Stimulated activated CD8-positive, alpha-beta memory T cell treated with anti-CD3 and anti-CD28 coated beads, Interleukin-7, amount 100 ng/mL, for 48 hours (primary cell): ENCODE measurements around the gene FBXO40.
"Not testable (repeated sequence)": the region's sequence is repeated elsewhere in the genome, so short reads cannot be mapped to it uniquely, and the experiment has no call there.

Experiments
- DNase-seq, 2 donors: peaks; one replicate each; pipeline ENCODE4 v3.0.0-alpha.2; 2020; ENCODE audit warnings: low read depth in 1 of 2; ENCODE audit errors: extremely low read depth in 1 of 2

The FBXO40 gene, protein sequence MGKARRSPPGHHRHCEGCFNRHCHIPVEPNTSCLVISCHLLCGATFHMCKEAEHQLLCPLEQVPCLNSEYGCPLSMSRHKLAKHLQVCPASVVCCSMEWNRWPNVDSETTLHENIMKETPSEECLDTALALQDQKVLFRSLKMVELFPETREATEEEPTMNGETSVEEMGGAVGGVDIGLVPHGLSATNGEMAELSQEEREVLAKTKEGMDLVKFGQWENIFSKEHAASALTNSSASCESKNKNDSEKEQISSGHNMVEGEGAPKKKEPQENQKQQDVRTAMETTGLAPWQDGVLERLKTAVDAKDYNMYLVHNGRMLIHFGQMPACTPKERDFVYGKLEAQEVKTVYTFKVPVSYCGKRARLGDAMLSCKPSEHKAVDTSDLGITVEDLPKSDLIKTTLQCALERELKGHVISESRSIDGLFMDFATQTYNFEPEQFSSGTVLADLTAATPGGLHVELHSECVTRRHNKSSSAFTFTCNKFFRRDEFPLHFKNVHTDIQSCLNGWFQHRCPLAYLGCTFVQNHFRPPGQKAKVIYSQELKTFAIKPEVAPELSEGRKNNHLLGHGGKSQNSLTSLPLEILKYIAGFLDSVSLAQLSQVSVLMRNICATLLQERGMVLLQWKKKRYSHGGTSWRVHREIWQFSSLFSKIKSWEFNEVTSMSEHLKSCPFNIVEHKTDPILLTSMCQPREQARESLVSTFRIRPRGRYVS

DNA sequence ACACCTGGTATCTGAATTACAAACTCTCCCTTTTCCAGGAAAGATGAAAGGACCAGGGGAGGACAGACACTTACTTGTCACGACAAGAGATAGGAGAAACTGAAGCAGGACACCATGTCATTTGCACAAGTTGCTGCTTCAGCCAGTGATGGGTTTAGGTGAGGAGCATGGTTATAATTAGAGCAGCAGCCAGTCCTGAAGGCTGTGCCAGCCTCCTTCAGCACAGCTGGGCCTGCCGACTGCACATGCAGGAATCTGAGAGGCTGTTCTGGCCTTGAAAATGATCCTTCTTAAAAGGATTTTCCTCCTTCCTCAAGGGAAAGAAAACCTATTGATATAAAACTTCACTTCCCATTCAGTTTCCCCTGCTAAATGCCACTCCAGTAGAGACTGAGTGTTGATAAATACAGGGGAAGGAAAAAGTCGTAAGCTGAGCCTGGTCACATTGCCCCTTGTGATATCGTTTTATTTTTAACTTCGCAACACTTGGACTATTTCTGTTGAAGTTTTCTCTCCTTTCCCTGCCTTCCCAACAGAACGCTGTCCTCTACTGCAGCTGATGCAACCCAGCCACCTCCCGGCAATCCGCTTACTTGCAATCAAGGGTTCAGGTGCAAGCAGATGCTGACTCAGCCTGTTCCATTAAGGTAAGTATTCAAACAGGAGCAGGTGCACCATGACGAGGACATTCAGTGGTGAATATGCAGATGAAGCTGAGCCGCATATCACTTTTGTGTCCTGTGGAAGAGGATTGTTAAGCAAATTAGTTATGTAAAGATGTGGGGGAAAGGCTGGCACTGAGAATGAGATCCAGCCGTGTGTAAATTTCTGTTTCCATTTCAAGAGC lies at the start of gene FBXO40:
FBXO40 (plus strand) TSS at position 524 of the 847 bp plus-strand sequence. CDS start 27,197 bp downstream, outside the sequence.
- DNase-seq: no peak

DNA sequence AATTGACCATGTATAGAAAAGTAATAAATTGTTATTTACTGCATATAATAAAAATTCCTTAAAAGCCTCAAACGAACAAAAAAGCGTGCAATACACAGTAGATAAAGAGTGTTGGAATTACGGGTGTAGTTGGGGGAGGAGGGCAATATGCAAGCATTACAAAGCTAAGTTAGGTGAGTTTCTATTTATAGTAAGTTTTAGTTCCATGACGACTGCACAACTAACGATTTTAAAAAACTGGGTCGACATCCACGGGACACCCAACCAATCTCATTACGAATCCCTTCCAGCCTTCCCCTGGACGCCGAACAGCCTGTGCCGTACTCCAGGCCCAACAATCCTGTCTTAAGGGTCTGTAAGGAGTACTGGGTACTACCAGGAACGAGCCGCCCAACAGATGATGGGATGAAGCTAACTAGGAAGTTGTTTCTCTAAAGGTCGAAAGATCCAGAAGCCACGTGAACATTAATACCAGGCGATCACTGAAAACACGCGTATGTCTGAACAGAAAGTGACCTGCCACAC lies 48.1 kb upstream of the FBXO40 start:
- no peak for DNase-seq

DNA sequence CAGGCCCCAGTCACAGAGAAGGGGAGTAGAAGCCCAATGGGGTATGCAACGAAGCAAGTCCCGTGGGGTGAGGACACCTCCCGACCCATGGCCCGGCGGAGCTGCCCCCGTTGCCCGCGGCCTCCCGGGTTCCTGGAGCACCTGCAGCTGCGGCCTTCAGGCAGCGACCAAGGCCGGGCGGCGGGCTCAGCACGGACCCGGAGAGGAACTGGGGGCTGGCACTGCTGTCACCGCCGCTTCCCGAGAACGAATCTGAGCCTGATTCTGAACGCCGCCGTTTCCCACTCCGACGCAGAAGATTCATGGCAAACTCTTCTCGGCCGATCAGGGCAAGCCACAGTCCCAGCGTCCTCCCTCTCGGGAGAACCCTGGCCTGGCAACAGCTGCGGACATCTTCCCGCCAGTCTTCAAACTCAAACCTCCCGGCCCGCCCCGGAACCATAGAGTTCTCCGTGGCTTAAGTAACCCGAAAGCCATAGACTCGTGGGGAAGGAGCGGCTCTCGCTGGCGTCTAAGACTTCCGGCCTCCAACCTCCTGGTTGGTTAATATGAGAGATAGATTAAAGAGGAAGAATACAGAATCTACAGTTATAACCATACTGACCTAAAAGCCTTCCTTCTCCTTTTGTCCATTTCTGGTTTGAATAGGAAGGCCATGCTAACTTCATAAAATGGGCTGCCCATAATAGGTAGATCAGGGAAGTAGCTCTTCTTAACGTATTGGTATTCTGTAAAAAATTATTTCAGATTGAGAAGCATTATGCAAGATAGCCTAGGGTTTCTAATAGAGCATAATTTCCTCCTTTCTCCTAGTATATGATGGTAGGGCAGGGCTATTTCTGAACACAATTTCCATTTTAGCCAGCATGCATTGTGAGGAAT lies 47.4 kb upstream of the FBXO40 start, which contains the start of gene POLQ:
POLQ (minus strand) TSS at position 415 of the 882 bp plus-strand sequence; CDS start at position 304, 111 bp downstream.
- peak; percentile 70 to 86 for DNase-seq

DNA sequence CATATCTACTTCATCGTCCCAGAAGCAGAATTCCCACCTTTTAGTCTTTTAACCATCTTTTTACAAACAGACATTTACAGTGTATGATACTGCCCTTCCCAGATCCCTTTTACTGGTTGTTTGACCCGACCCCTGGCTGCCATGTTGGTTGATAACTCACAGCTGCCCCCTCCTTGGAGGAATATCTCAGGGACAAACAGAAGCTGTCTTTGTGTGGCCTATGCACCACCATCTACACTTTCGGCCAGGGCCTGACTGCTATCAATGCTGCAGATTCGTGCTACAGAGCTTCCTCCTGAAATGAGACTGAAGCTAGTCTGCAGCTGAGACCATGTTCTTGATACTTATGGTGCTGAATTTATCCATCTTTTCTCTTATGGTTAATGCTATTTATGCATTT lies 40.8 kb upstream of the FBXO40 start:
- DNase-seq: no peak

DNA sequence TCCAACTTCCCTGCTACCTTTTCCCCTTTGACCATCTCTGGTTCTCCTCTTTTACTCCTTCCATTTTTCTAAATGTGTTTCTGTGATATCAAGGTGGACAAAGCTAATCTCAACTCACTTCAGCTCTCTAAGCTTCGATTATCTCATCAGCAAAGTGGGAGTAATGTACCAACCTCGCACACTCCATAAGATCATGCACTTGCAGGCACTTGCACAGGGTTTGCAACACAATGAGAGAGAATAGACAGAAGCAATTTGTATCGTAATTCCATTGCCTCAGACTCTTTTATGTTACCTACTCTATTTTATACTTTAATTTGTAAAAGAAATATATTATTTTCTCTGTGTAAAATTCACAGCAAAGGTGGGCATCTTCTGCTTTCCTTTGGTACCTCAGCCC lies 40.4 kb upstream of the FBXO40 start:
- no peak for DNase-seq

DNA sequence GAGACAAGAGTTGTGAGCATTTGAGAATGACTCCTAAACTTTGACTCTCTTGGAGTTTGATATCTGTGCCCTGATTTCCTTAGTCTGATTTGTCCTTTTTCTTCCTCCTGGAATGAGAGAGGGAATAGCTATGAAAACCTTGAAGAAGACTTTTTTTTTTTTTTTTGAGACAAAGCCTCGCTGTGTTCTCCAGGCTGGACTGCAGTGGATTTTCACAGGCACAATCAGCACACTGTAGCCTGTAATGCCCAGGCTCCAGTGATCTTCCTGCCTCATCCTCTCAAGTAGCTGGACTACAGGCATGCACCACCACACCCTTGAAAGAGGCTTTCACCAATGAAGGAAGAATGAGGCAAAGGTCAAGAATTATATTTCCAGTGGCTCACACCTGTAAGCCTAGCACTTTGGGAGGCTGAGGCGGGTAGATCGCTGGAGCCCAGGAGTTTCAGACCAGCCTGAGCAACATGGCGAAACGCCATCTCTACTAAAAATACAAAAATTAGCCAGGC lies 35.7 kb upstream of the FBXO40 start:
- no peak for DNase-seq

DNA sequence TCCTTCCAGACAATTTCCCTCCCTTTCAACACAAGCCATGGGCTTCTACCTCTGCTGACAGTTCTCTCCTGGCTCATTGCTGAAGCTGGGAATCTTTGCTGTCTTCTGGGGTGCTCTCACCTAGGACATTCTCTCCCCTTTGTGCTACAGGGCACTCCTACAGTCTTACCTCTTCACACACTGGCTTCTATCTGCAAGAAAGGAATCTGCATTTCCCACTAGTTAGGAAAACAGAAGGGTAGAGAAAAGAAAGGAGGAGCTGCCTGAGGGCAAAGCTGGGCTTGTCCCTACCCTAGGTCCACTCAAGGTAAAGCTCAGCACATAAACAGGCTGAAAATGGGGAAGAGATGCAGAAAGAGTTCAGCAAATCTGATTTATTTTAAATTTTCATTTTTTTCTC lies 31.0 kb upstream of the FBXO40 start:
- no peak for DNase-seq

DNA sequence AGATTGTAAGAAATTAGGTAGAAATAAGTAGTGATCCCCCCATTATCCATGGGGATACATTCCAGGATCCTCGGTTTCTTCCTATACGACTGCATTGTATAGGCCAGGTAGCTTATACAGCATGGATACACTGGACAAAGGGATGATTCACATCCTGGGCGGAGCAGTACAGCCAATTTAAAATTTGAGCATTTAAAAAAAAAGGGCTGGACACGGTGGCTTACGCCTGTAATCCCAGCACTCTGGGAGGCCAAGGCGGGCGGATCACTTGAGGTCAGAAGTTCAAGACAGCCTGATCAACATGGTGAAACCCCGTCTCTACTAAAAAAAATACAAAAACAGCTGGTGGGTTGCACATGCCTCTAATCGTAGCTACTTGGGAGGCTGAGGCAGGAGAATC lies 26.4 kb upstream of the FBXO40 start:
- DNase-seq: no peak

DNA sequence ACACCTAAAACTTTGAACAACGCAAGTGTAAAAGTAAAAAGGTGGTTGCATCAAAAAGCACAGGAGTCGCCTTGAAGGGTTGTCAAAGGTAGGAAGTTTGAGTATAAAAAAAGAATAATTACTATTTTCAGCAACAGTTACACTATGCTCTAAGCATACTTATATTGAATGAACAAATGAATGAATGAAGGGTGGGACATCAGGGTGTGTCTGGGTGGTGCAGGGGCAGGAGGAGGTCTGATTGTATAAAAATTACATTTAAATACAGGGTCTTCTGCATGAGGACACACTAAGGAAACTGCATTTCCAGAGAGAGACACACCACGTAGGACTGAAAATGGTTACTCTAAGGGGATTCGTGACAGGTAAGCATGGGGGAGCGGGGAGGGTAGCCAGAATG lies 25.5 kb upstream of the FBXO40 start, which contains the start of gene ARGFX:
ARGFX (plus strand) TSS at position 301 of the 400 bp plus-strand sequence. CDS start 2,765 bp downstream, outside the sequence.
- DNase-seq: no peak

DNA sequence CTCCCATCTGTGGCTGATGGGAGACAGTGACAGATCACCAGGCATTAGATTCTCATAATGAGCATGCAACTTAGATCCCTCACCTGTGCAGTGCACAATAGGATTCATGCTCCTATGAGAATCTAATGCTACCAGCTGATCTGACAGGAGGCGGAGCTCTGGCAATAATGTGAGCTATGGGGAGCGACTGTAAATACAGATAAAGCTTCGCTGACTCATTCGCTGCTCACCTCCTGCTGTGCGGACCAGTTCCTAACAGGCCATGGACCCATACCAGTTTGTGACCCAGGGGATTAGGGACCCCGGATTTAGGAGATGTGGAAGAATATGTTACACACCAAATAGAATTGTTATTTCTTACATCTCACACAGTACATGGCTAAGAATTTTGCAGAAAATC lies 18.7 kb upstream of the FBXO40 start:
- DNase-seq: no peak

DNA sequence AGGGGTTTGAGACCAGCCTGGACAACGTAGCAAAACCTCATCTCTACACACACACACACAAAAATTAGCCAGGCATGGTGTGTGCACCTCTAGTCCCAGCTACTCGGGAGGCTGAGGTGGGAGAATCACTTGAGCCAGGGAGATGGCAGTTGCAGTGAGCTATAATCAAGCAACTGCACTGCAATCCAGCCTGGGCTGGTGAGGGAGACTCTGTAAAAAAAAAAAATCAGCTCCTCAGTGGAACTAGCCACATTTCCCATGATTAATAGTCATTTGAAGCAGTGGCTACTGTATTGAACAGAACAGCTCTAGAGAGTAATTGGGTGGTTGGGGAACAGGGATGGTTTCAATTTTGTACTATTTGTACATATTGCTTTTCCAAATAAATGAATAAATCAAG lies 11.5 kb upstream of the FBXO40 start:
- no peak for DNase-seq

DNA sequence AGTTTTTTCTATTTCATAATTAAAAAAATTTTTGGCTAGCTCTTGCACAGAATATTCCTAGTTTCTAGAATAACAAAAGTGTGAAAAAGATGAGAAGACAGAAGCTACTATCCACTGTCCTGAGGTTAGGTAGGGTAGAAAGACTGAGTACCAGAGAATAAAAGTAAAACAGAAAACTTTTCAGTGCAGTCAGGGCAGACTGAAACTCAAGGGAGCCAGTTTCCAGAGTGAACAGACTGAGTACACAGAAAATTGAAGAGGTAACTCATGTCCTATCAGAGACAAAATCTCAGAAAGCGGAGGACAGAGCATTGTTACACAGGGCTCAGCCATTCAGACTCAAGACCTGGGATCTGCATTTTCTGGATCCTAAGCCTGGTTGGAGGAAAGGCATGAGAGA lies 8.8 kb upstream of the FBXO40 start:
- DNase-seq: no peak

DNA sequence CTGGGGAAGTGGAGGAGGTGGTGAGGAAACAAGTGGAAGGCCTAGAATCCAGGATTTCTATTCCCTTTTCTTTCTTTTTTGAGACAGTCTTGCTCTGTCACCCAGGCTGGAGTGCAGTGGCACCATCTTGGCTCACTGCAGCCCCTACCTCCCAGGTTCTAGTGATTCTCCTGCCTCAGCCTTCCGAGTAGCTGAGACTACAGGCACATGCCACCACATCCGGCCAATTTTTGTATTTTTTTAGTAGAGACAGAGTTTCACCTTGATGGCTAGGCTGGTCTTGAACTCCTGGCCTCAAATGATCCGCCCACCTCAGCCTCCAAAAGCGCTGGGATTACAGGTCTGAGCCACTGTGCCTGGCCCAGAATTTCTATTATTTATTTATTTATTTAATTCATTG lies 627 bp downstream of the FBXO40 start:
- not testable (repeated sequence) for DNase-seq

DNA sequence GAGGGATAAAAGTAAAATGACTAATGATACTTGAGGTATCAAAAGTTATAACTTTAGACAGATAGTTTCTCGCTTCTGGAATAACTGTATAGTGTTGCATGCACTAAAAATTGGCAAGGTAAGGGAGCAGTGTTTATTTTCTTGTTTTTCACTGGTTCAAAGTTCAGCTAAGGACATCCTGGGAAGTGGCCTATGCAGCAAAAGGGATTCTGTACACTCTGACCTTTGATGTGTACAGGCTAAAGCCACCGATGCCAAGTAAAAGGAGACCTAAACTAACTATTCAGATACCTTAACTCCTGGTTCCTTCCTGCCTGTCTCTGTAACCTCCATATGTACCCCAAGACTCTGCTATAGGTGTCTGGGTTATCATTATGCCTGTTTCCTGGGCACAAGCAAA lies 1.7 kb downstream of the FBXO40 start:
- no peak for DNase-seq

DNA sequence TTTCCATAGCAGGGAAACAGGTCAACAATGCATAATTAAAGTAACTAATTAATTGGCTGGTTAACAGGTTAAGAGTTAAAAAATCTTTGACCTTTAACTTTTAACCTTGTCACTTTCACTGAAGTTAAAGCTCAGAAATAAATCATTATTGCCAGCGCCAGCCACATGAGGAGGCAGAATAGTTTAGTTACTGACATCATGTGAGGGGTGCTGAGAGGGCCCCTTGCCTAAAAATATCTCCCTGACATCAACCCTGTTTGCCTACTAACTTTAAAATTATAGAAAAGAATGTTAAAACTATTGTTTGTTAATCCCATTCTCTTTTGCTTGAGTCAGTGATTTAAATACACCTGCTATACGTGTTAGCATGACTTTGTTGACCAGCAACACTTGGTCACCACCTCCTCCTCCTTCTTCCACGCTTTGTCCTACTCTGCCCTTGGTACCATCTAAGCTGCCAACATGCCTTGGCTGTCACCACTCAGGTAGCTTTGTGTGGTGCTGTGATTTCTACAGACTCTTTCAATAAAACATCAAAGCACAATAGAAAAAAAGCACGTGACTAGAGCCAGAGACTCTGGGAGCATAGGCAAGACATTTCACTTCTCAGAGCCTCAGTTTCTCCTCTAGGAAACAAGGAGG lies 2.7 kb downstream of the FBXO40 start:
- DNase-seq: no peak

DNA sequence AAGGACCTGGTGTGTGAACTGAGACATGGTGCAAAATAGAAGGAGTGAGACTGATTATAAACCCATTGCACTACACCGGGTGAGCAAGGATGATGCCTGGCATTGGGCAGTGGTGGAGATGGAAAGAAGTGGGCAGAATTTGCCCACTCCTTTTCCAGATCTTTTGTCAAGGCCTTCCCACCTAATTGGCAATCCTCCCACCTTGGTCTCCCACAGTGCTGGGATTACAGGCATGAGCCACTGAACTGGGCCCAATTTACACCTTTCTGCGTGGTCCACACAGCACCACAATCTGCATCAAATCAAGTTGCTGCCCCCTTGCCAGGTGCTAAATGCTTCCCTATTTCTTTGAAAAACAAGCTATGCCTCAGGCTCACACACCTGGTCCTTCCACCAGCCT lies 5.4 kb downstream of the FBXO40 start:
- DNase-seq: no peak

DNA sequence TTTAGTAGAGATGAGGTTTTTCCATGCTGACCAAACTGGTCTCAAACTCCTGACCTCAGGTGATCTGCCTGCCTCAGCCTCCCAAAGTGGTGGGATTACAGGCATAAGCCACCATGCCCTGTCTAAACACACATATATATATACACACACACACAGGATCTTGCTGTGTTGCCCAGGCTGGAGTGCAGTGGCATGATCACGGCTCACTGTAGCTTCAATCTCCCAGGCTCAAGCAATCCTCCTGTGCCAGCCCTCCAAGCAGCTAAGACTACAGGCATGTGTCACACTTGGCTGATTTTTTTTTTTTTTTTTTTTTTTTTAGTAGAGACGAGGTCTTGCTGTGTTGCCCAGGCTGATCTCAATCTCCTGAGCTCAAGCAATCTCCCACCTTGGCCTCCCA lies 6.7 kb downstream of the FBXO40 start:
- DNase-seq: not testable (repeated sequence)

DNA sequence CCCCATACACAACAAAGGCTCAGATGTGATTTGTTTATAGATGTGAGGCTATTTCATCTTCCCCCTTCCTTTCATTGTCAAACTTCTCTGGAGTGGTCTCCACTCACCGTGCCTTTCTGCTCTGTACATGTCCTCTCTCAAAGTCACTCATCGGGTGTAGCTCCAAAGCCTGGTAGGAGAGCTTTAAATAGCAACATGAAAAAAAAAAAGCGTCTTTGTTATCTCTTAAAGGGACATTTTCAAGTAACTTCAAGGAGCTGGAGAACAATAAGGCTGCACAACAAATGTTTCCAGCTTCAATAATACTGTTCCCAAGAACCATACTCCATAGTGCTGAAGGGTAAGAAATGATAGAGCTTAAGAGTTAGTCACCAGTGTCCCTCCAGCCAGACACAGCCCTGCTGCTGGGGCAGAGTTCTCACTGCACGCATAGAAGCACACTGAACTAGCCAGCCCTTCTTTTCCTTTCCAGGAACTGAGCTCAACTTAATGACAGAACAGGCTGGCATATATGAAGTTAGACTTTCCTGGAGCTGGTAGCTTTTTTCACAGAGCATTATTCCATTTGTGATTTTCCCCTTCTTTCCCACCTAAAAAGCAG lies 8.1 kb downstream of the FBXO40 start:
- no peak for DNase-seq

DNA sequence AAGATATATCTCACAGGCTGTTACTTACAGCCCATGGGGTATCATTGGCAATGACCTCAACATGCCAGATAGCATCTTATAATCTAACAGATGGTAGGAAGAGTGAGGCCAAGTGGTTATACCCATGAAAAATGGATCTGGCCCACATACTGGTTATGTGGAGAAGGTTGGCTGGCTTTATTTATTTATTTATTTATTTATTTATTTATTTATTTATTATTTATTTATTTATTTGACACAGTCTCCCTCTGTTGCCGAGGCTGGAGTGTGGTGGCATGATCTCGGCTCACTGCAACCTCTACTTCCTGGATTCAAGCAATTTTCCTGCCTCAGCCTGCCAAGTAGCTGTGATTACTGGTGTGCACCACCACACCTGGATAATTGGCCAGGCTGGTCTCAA lies 11.6 kb downstream of the FBXO40 start:
- DNase-seq: no peak
